GM23338 (cell line): ENCODE results near the gene SMIM33. TPM values are rescaled to one million over a fixed set of nuclear protein-coding genes. Genes with fewer than 3 reads are reported as not detected.
"Not testable (repeated sequence)": the region's sequence is repeated elsewhere in the genome, so short reads cannot be mapped to it uniquely, and the experiment has no call there.

Experiments
- ATAC-seq: fragments of 200-7000 bp; cut with Tn5 transposase; 3 replicates; pipeline ENCODE4 v1.9.1; 2020
- DNase-seq: peaks from one replicate; pipeline ENCODE4 v3.0.0-alpha.2; 2015; ENCODE audit warnings: low spot score
- H2AFZ ChIP-seq: fragments of 200-600 bp; sonication (generic); 2 replicates; pipeline ENCODE4 v1.8.0; 2016; ENCODE audit warnings: antibody characterized with exemption, mild to moderate bottlenecking, moderate library complexity
- H3F3A ChIP-seq: fragments of 200-600 bp; sonication (generic); replicated peaks from 2 replicates; pipeline ENCODE4 v1.8.0; 2017; ENCODE audit warnings: antibody characterized with exemption, mixed run types, low read depth
- H3K27ac ChIP-seq: fragments of 200-600 bp; sonication (generic); 2 replicates; pipeline ENCODE4 v1.6.1; 2016; ENCODE audit warnings: low read depth
- H3K27me3 ChIP-seq: fragments of 200-600 bp; sonication (generic); 2 replicates; pipeline ENCODE4 v1.8.0; 2016; ENCODE audit warnings: mild to moderate bottlenecking, mixed run types, moderate library complexity; ENCODE audit not compliant: insufficient read depth
- H3K36me3 ChIP-seq: fragments of 200-600 bp; sonication (generic); 2 replicates; pipeline ENCODE4 v1.8.0; 2016; ENCODE audit warnings: mild to moderate bottlenecking; ENCODE audit not compliant: insufficient read depth
- H3K4me1 ChIP-seq: fragments of 200-600 bp; sonication (generic); 2 replicates; pipeline ENCODE4 v1.8.0; 2016; ENCODE audit warnings: mild to moderate bottlenecking, moderate library complexity; ENCODE audit not compliant: insufficient read depth
- H3K4me2 ChIP-seq: fragments of 200-600 bp; sonication (generic); 2 replicates; pipeline ENCODE4 v1.7.1; 2017; ENCODE audit warnings: mixed run types
- H3K4me3 ChIP-seq: fragments of 200-600 bp; sonication (generic); 2 replicates; pipeline ENCODE4 v1.6.1; 2016; ENCODE audit warnings: mixed run types
- H3K79me2 ChIP-seq: fragments of 200-600 bp; sonication (generic); replicated peaks from 2 replicates; pipeline ENCODE4 v1.8.0; 2017; ENCODE audit warnings: mild to moderate bottlenecking; ENCODE audit not compliant: insufficient read depth
- H3K9me2 ChIP-seq: fragments of 200-600 bp; sonication (generic); 2 replicates; pipeline ENCODE4 v1.8.0; 2017; ENCODE audit not compliant: insufficient read depth
- H4K20me1 ChIP-seq: fragments of 200-600 bp; sonication (generic); replicated peaks from 2 replicates; pipeline ENCODE4 v1.8.0; 2017; ENCODE audit warnings: mild to moderate bottlenecking; ENCODE audit not compliant: insufficient read depth
- H3K27ac Mint-ChIP-seq: 2 replicates; pipeline ENCODE4 v1.8.0; 2020; ENCODE audit warnings: inconsistent platforms, mild to moderate bottlenecking, moderate library complexity, mixed read lengths
- H3K27me3 Mint-ChIP-seq: 3 replicates; pipeline ENCODE4 v1.8.0; 2022; ENCODE audit warnings: low read depth, mild to moderate bottlenecking, moderate library complexity, mixed read lengths, inconsistent platforms; ENCODE audit not compliant: insufficient read depth, poor library complexity
- H3K36me3 Mint-ChIP-seq: 3 replicates; pipeline ENCODE4 v1.8.0; 2021; ENCODE audit warnings: low read depth, mild to moderate bottlenecking, inconsistent platforms, moderate library complexity, mixed read lengths
- H3K4me1 Mint-ChIP-seq: 3 replicates; pipeline ENCODE4 v1.8.0; 2020; ENCODE audit warnings: mild to moderate bottlenecking, inconsistent platforms, mixed read lengths
- H3K4me3 Mint-ChIP-seq: 3 replicates; pipeline ENCODE4 v1.8.0; 2021; ENCODE audit warnings: moderate library complexity, mild to moderate bottlenecking, inconsistent platforms, mixed read lengths
- H3K9me3 Mint-ChIP-seq: 3 replicates; pipeline ENCODE4 v1.8.0; 2020; ENCODE audit warnings: moderate library complexity, mild to moderate bottlenecking, inconsistent platforms, mixed read lengths
- CREB1 ChIP-seq: fragments of 250-450 bp; sonication (Bioruptor Pico); IDR thresholded peaks from 2 replicates; pipeline ENCODE4 v1.5.0; 2020; ENCODE audit warnings: low read depth, mild to moderate bottlenecking, moderate library complexity
- POLR2AphosphoS5 ChIP-seq: IDR thresholded peaks from 2 replicates; pipeline ENCODE4 v1.6.1; 2016; ENCODE audit warnings: antibody characterized with exemption, low read depth
- polyA plus RNA-seq: library from polyadenylated mRNA; unstranded; fragments of >200 nt; fragmentation: Nextera tagmentation; extraction: Ambion mirVana; gene quantifications from 2 replicates; pipeline ENCODE4 v1.2.1, GENCODE V29; 2016
- total RNA-seq: library from RNA; depleted of rRNA; stranded (reverse); fragments of >200 nt; shearing (Covaris generic); gene quantifications from 2 replicates; pipeline ENCODE4 v1.2.3, GENCODE V29; 2014
- TF ChIP-seq, protein P1 (sequence below): IDR thresholded peaks from 2 replicates; pipeline ENCODE4 v1.6.1; 2016; ENCODE audit warnings: antibody characterized with exemption
- TF ChIP-seq, protein P2 (sequence below): fragments of 250-450 bp; sonication (Bioruptor Pico); IDR thresholded peaks from 2 replicates; pipeline ENCODE4 v1.5.0; 2020; ENCODE audit warnings: mild to moderate bottlenecking, moderate library complexity

The SMIM33 gene
- total and polyA plus RNA-seq, 2 experiments from 2014 or later, result not detected

DNA sequence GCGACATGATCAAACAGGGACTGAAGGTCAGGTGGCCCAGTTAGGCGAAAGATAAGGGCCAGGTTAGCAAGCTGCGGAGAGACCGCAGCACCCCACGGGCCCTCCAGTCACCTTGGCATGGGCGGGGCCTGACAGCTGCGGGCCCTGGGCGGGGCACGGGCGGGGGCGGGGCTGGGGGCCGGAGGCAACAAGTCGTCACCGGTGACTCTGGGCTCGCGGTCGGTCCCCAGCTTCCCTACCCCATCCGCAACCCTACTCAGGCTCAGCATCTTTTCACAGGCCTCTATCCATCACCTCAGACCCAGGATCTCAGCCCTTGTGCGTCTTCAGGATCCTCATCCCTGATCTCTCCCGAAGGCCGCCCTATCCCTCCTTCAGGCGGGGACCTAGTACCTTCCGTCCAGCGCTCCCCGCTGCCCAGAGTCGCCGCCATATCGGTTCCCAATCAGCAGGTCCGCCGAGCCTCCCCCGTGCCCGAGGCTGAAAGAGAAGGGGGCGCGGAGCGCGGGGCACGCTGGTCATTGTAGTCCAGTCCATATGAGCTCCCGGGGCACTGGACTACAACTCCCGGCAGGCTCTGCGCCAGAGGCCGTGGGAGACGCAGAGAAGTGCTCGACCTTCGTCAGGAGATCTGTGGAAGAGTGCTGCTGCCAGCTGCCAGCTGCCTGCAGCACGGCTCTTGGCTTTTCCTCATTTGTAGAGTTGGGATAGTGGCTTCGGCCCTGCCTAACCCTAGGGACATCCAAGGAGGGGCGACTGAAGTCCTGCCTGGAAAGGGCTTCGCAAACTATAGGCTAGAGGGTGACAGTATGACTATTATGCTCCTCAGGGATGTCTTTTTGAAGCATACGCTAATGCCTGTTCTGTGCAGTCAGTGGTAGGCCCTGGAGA is 31.5 kb upstream of the SMIM33 start, which contains the start of gene DNAJC18:
Gene DNAJC18 (minus strand): TSS at position 513 of the 891 bp plus-strand sequence. CDS start 80 bp downstream, at position 433.
- peak within 1 kb of the TSS; percentile 98 for H3K27ac Mint-ChIP-seq
- peaks cover 15% of the 10 kb centered on the region for H3K4me1 ChIP-seq
- peaks cover 15% of the 10 kb centered on the region for H3K4me1 Mint-ChIP-seq
- peak within 1 kb of the TSS; percentile 96 for H3K4me3 Mint-ChIP-seq
- H2AFZ ChIP-seq, result peak within 1 kb of the TSS; percentile 95; the same call in 1 of the 2 replicates
- peak within 1 kb of the TSS; percentile 91 for H3K4me2 ChIP-seq
- TF ChIP-seq CREB1 (CRISPR knock-in tag) (0 out of 2 replicates have a peak, but pooled peaks have one; percentile 50), POLR2AphosphoS5 (peak; percentile 90)
- TF ChIP-seq, protein P1, sequence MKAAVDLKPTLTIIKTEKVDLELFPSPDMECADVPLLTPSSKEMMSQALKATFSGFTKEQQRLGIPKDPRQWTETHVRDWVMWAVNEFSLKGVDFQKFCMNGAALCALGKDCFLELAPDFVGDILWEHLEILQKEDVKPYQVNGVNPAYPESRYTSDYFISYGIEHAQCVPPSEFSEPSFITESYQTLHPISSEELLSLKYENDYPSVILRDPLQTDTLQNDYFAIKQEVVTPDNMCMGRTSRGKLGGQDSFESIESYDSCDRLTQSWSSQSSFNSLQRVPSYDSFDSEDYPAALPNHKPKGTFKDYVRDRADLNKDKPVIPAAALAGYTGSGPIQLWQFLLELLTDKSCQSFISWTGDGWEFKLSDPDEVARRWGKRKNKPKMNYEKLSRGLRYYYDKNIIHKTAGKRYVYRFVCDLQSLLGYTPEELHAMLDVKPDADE, result peak; percentile 88
- TF ChIP-seq, protein P2, sequence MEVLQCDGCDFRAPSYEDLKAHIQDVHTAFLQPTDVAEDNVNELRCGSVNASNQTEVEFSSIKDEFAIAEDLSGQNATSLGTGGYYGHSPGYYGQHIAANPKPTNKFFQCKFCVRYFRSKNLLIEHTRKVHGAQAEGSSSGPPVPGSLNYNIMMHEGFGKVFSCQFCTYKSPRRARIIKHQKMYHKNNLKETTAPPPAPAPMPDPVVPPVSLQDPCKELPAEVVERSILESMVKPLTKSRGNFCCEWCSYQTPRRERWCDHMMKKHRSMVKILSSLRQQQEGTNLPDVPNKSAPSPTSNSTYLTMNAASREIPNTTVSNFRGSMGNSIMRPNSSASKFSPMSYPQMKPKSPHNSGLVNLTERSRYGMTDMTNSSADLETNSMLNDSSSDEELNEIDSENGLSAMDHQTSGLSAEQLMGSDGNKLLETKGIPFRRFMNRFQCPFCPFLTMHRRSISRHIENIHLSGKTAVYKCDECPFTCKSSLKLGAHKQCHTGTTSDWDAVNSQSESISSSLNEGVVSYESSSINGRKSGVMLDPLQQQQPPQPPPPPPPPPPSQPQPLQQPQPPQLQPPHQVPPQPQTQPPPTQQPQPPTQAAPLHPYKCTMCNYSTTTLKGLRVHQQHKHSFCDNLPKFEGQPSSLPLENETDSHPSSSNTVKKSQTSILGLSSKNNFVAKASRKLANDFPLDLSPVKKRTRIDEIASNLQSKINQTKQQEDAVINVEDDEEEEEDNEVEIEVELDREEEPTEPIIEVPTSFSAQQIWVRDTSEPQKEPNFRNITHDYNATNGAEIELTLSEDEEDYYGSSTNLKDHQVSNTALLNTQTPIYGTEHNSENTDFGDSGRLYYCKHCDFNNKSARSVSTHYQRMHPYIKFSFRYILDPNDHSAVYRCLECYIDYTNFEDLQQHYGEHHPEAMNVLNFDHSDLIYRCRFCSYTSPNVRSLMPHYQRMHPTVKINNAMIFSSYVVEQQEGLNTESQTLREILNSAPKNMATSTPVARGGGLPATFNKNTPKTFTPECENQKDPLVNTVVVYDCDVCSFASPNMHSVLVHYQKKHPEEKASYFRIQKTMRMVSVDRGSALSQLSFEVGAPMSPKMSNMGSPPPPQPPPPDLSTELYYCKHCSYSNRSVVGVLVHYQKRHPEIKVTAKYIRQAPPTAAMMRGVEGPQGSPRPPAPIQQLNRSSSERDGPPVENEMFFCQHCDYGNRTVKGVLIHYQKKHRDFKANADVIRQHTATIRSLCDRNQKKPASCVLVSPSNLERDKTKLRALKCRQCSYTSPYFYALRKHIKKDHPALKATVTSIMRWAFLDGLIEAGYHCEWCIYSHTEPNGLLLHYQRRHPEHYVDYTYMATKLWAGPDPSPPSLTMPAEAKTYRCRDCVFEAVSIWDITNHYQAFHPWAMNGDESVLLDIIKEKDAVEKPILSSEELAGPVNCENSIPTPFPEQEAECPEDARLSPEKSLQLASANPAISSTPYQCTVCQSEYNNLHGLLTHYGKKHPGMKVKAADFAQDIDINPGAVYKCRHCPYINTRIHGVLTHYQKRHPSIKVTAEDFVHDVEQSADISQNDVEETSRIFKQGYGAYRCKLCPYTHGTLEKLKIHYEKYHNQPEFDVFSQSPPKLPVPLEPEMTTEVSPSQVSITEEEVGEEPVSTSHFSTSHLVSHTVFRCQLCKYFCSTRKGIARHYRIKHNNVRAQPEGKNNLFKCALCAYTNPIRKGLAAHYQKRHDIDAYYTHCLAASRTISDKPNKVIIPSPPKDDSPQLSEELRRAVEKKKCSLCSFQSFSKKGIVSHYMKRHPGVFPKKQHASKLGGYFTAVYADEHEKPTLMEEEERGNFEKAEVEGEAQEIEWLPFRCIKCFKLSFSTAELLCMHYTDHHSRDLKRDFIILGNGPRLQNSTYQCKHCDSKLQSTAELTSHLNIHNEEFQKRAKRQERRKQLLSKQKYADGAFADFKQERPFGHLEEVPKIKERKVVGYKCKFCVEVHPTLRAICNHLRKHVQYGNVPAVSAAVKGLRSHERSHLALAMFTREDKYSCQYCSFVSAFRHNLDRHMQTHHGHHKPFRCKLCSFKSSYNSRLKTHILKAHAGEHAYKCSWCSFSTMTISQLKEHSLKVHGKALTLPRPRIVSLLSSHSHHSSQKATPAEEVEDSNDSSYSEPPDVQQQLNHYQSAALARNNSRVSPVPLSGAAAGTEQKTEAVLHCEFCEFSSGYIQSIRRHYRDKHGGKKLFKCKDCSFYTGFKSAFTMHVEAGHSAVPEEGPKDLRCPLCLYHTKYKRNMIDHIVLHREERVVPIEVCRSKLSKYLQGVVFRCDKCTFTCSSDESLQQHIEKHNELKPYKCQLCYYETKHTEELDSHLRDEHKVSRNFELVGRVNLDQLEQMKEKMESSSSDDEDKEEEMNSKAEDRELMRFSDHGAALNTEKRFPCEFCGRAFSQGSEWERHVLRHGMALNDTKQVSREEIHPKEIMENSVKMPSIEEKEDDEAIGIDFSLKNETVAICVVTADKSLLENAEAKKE (CRISPR knock-in tag), result no peak
- no peaks in the 10 kb centered on the region for H3K79me2 ChIP-seq
- H3K27me3 ChIP-seq, result no peaks in the 10 kb centered on the region
- peak within 1 kb of the TSS; percentile 89 for H3K4me3 ChIP-seq
- peaks cover 6% of the 10 kb centered on the region; the same call in 1 of the 2 replicates for H3K36me3 ChIP-seq
- H4K20me1 ChIP-seq, result no peaks in the 10 kb centered on the region
- H3K36me3 Mint-ChIP-seq, result peaks cover 10% of the 10 kb centered on the region; the same call in 2 of the 3 replicates
- ATAC-seq, result peak; percentile 95
- peak within 1 kb of the TSS; percentile 89 for H3K27ac ChIP-seq
- H3K9me2 ChIP-seq, result no peaks in the 10 kb centered on the region
- peak; percentile 97 for DNase-seq
- peaks cover 6% of the 10 kb centered on the region for H3K27me3 Mint-ChIP-seq
- 0 out of 2 replicates have a peak, but pooled peaks cover 10% of the 10 kb centered on the region for H3F3A ChIP-seq
- no peaks in the 10 kb centered on the region for H3K9me3 Mint-ChIP-seq

DNA sequence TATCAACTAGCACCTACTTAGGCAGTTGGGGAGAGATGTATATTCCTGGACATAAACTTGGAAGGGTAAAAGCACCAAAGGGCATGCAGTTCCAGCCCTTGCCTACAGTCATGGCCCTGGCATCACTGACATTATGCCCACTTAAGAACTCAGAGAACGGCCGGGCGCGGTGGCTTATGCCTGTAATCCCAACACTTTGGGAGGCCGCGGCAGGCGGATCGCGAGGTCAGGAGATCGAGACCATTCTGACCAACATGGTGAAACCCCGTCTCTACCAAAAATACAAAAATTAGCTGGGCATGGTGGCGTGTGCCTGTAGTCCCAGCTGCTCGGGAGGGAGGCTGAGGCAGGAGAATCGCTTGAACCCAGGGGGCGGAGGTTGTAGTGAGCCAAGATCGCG is 30.4 kb upstream of the SMIM33 start:
- H4K20me1 ChIP-seq, H3K4me2 ChIP-seq, DNase-seq, H3K27me3 ChIP-seq, H3K27me3 Mint-ChIP-seq, H3F3A ChIP-seq, H3K9me2 ChIP-seq, H2AFZ ChIP-seq, H3K27ac Mint-ChIP-seq, H3K79me2 ChIP-seq, ATAC-seq, H3K36me3 ChIP-seq, H3K36me3 Mint-ChIP-seq, H3K4me3 Mint-ChIP-seq, H3K4me3 ChIP-seq, H3K9me3 Mint-ChIP-seq, H3K27ac ChIP-seq: not testable (repeated sequence)
- peaks cover 16% of the 10 kb centered on the region for H3K4me1 Mint-ChIP-seq
- H3K4me1 ChIP-seq, result peaks cover 20% of the 10 kb centered on the region
